ENCODE measurements around the gene C12orf60. TPM values are rescaled to one million over a fixed set of nuclear protein-coding genes. Genes with fewer than 3 reads are reported as not detected.

Gene C12orf60
- total RNA-seq: 1.6 and 1.9 TPM in 2 replicates

GRCh38 chr12:14803011-14803829 is at the start of gene C12orf60, which contains the start of gene WBP11:
C12orf60 (plus strand) TSS chr12:14803670; CDS start chr12:14822936, 19,266 bp downstream.
WBP11 (minus strand) TSS chr12:14803478; CDS start chr12:14801383, 2,095 bp downstream.

GRCh38 chr12:14814014-14814413 is 10.5 kb downstream of the C12orf60 start, which contains the start of gene SMCO3:
SMCO3 (minus strand) TSS chr12:14814182; CDS start chr12:14806680, 7,502 bp downstream.

GRCh38 chr12:14843425-14843887 is 40.0 kb downstream of the C12orf60 start, which contains the start of gene ART4:
ART4 (minus strand) TSS chr12:14843526; CDS start chr12:14843113, 413 bp downstream.

Other genes with a start within 250 kb of the C12orf60 start
- gene PLBD1, start 235.8 kb upstream of the C12orf60 start, total RNA-seq: 14.6 and 18.7 TPM in 2 replicates
- gene GUCY2C, start 107.1 kb upstream of the C12orf60 start, total RNA-seq: 0.11 TPM in 1 of 2 replicates, not detected in the other
- 16.3 and 18.7 TPM in 2 replicates for gene WBP11, start 192 bp upstream of the C12orf60 start, total RNA-seq
- gene SMCO3, start 10.5 kb downstream of the C12orf60 start, total RNA-seq: 0.11 and 0.13 TPM in 2 replicates
- gene ART4, start 39.9 kb downstream of the C12orf60 start, total RNA-seq: 0.11 TPM in 1 of 2 replicates, not detected in the other
- 63.6 and 73.9 TPM in 2 replicates for gene MGP, start 82.2 kb downstream of the C12orf60 start, total RNA-seq
- gene ERP27, start 134.9 kb downstream of the C12orf60 start, total RNA-seq: not detected in 2 replicates
- gene ARHGDIB, start 157.9 kb downstream of the C12orf60 start, total RNA-seq: 2.9 and 6.3 TPM in 2 replicates
- gene PDE6H, start 169.4 kb downstream of the C12orf60 start, total RNA-seq: not detected in 2 replicates